Ishikawa (cell line): ENCODE data around the gene ZNF225.

Experiments
- CEBPB ChIP-seq: IDR thresholded peaks from 2 replicates; pipeline ENCODE4 v1.6.1; 2012
- CREB1 ChIP-seq: IDR thresholded peaks from 2 replicates; pipeline ENCODE4 v1.6.1; 2012; ENCODE audit warnings: low read depth
- EGR1 ChIP-seq: IDR thresholded peaks from 2 replicates; pipeline ENCODE4 v1.6.1; 2012
- FOXM1 ChIP-seq: IDR thresholded peaks from 2 replicates; pipeline ENCODE4 v1.6.1; 2012; ENCODE audit warnings: low read depth, borderline replicate concordance
- MAX ChIP-seq: IDR thresholded peaks from 2 replicates; pipeline ENCODE4 v1.6.1; 2012
- NFIC ChIP-seq: IDR thresholded peaks from 2 replicates; pipeline ENCODE4 v1.6.1; 2012
- RAD21 ChIP-seq: IDR thresholded peaks from 2 replicates; pipeline ENCODE4 v1.6.1; 2012; ENCODE audit warnings: low read depth
- REST ChIP-seq: IDR thresholded peaks from 2 replicates; pipeline ENCODE4 v1.6.1; 2012; ENCODE audit warnings: low read depth, mild to moderate bottlenecking
- TAF1 ChIP-seq: IDR thresholded peaks from 2 replicates; pipeline ENCODE4 v1.6.1; 2012; ENCODE audit warnings: low read depth, mild to moderate bottlenecking
- TCF12 ChIP-seq: IDR thresholded peaks from 2 replicates; pipeline ENCODE4 v1.6.1; 2012; ENCODE audit warnings: low read depth
- TEAD4 ChIP-seq: IDR thresholded peaks from 2 replicates; pipeline ENCODE4 v1.6.1; 2012
- USF1 ChIP-seq: IDR thresholded peaks from 2 replicates; pipeline ENCODE4 v1.6.1; 2012
- YY1 ChIP-seq: IDR thresholded peaks from 2 replicates; pipeline ENCODE4 v1.6.1; 2012; ENCODE audit warnings: low read depth
- ZBTB7A ChIP-seq: IDR thresholded peaks from 2 replicates; pipeline ENCODE4 v1.6.1; 2012; ENCODE audit warnings: low read depth

ZNF225 gene

GRCh38 chr19:44180968-44181367 lies 67.8 kb downstream of the ZNF225 start:
- TF ChIP-seq EGR1 (no peak), RAD21 (no peak), FOXM1 (no peak), CEBPB (no peak), CREB1 (no peak), YY1 (no peak), ZBTB7A (no peak), USF1 (no peak), TAF1 (no peak)

GRCh38 chr19:44182145-44182544 lies 68.9 kb downstream of the ZNF225 start:
- TF ChIP-seq NFIC (no peak), EGR1 (no peak), MAX (no peak), FOXM1 (no peak), REST (no peak), USF1 (no peak), TEAD4 (no peak), RAD21 (no peak), TCF12 (no peak), TAF1 (no peak)
